Left cardiac atrium (tissue), 4 donors: ENCODE data around the gene SETX. TPM values are rescaled to one million over a fixed set of nuclear protein-coding genes. Genes with fewer than 3 reads are reported as not detected.
"Not testable (repeated sequence)": the region's sequence is repeated elsewhere in the genome, so short reads cannot be mapped to it uniquely, and the experiment has no call there.

Source experiments
- ATAC-seq, 2 donors: fragments of 200-7000 bp; cut with Tn5 transposase; one replicate each; pipeline ENCODE4 v1.9.1; 2020; ENCODE audit warnings: mild to moderate bottlenecking in 2 of 2, moderate library complexity in 2 of 2
- DNase-seq: peaks from one replicate; pipeline ENCODE4 v3.0.0-alpha.2; 2020
- intact Hi-C, 2 donors: fragments of 100-400 bp; cut with DNase I; formaldehyde crosslinking; loops; one replicate each; pipeline versions ENCODE4 v1.14.1 to v1.15.1; 2022 to 2023
- long read RNA-seq: library from polyadenylated mRNA; unstranded; transcript quantifications from one replicate; pipeline ENCODE4 v2.0.0, GENCODE V29; 2021
- total RNA-seq, 2 donors: library from RNA; stranded (reverse); fragmentation: NEBNext Ultra II Directional; extraction: Animal tissue kit (Norgen Biotek cat#: 25700); gene quantifications; one replicate each; pipeline ENCODE4 v1.2.1, GENCODE V29; 2021
- donor health status: DM: no; HTN: yes; CAD: no.
- donor health status: DM: no; HTN: yes; CAD: no; lungs with severe emphysema.
- donor health status: DM: yes; HTN: yes; CAD: no.
- donor health status: Dilated cardiomyopathy.

SETX gene, protein sequence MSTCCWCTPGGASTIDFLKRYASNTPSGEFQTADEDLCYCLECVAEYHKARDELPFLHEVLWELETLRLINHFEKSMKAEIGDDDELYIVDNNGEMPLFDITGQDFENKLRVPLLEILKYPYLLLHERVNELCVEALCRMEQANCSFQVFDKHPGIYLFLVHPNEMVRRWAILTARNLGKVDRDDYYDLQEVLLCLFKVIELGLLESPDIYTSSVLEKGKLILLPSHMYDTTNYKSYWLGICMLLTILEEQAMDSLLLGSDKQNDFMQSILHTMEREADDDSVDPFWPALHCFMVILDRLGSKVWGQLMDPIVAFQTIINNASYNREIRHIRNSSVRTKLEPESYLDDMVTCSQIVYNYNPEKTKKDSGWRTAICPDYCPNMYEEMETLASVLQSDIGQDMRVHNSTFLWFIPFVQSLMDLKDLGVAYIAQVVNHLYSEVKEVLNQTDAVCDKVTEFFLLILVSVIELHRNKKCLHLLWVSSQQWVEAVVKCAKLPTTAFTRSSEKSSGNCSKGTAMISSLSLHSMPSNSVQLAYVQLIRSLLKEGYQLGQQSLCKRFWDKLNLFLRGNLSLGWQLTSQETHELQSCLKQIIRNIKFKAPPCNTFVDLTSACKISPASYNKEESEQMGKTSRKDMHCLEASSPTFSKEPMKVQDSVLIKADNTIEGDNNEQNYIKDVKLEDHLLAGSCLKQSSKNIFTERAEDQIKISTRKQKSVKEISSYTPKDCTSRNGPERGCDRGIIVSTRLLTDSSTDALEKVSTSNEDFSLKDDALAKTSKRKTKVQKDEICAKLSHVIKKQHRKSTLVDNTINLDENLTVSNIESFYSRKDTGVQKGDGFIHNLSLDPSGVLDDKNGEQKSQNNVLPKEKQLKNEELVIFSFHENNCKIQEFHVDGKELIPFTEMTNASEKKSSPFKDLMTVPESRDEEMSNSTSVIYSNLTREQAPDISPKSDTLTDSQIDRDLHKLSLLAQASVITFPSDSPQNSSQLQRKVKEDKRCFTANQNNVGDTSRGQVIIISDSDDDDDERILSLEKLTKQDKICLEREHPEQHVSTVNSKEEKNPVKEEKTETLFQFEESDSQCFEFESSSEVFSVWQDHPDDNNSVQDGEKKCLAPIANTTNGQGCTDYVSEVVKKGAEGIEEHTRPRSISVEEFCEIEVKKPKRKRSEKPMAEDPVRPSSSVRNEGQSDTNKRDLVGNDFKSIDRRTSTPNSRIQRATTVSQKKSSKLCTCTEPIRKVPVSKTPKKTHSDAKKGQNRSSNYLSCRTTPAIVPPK (N-terminal part only)
- 10 to 100 TPM; 25.7 to 32.8 TPM for total RNA-seq
- long read RNA-seq, partial matches to known transcripts: 12 of 21 reads
- long read RNA-seq, other reads (novel, unspliced or antisense): 9 of 21 reads

DNA sequence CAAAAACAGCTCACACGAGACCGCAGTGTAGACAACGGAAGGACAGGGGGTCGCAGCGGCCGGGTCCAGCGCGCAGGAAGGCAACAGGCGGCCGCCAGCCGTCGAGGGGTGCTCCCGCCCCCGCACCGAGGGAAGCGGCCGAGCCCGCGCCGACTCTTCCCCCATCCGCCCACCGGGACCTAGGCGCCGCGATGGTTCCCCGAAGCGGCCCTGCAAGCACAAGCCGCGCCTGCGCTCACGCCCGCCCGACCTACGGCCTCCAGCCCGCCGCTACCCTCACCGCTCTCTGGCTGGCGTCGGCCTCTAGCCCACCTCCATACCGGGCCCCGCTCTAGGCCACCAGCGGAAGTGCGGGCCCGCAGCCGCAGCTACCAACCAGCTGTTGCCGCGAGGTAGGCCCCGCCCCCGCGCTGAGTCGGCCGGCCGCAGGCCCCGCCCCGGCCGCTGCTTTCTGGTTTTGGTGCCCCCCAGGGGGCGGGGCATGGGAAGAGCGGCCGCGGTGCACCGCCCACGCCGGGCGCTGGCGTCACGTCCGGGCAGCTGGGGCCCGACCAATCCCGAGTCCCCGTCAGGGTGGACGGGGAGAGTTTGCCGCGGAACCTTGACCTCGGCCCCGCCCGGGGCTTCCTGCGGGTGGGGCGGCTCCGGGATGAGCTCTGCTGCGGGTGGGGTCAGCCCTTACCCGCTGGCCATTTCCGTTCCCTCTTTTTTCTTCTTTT, at the start of gene SETX:
Gene SETX (minus strand): TSS at position 350 of the 719 bp plus-strand sequence. CDS start 5,558 bp downstream, outside the sequence.
- ATAC-seq (peak; percentile 98), DNase-seq (peak; percentile 98)
- intact Hi-C loops: no loop called here

DNA sequence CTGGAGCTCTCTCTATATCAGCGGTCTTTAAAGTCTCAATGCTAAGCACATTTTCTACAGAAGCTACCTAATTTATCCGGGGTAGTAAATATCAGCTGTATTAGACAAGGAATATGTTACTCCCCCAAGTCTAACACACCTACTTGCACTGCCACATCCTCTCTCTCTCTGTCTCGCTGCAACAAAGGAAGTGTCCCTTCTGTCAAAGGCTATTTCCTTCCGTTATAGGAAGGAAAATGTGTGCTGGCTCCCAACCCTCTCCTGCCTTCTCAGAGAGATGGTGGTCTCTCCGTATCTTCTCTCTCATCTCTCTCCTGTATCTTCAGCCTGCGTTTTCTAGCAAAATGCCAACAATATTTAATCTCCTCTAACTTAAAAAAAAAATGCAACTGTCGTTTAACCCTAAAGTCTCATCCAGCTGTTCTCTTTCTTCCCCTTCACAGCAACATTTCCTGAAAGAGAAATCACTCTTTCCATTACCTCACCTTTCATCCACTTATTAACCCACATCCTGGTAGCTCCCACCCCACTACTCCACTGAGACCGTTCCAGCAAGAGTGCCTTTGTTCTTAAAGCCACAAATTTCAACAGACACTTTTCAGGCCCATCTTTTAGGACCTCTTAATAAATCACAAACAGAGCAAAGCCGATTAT, 49.6 kb upstream of the SETX start:
- DNase-seq: no peak
- ATAC-seq: no peak

DNA sequence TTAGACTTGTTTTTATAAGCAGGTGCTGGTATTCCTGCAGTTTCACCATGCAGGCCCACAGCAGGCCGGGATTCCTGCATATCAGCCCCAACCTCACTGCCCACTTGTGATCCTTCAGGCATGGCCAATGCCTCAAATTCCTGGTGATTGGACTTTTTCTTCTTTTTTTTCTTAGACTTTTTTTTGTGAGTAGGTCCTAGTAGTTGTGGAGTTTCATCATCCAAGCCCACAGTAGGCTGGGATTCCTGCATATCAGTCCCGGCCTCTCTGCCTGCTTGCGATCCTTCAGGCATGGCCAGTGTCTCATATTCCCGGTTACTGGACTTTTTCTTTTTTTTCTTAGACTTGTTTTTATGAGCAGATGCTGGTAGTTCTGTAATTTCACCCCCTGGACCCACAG, 47.0 kb upstream of the SETX start:
- intact Hi-C loops: loop anchor here in 1 of 2 donors (2.0 kb wide), 1 partner anchor 51 kb away; no protein-coding TSS in a partner anchor
- DNase-seq (no peak), ATAC-seq (no peak)

More for the DNA sequence above, 49.6 kb upstream of the SETX start:
- intact Hi-C loops: no loop called here

- no peak for DNase-seq
- ATAC-seq: no peak
- intact Hi-C loops: no loop called here
These were observed 40.8 kb upstream of the SETX start for GRCh38 chr9:132395560-132395959.

DNA sequence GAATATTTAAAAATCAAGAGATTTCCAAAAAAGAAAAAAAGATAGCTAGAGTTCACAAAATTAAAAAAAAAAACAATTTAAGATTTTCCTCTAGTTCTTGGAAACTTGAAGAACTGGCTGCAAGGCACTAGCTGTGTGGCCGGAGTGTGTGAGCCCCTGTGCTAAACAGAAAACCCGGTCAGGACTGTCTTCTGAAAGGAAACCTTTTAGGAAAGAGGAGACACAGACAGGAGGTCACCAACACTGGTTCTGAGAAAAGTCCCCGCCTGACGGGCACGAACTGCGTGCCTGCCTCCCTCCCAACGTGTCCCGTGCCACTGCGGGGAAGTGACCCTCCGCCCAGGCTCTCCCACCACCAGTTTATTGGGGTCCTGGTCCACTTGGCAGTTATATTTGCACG, 36.7 kb upstream of the SETX start:
- no peak for ATAC-seq
- intact Hi-C loops: no loop called here

DNA sequence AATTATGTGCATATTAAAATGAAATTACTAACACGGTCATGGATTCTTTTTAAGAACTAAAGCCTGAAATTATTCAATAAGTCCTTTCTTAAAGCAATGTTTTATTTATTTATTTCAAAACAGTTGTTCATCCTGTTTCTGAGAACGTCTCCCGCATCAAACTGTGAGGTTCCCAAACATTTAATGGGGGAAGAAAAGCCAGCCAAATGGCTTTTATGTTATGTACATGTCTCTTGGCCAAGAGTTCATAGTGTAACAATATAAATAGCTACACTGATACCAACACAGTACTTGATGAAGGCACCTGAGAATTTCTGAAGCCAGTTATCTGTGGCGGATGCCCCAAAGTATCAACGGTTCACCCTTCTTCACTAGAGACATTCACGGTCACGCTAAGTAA, 36.2 kb upstream of the SETX start:
- intact Hi-C loops: no loop called here
- ATAC-seq (no peak), DNase-seq (no peak)

More for the DNA sequence above, 36.7 kb upstream of the SETX start:
- DNase-seq: no peak

DNA sequence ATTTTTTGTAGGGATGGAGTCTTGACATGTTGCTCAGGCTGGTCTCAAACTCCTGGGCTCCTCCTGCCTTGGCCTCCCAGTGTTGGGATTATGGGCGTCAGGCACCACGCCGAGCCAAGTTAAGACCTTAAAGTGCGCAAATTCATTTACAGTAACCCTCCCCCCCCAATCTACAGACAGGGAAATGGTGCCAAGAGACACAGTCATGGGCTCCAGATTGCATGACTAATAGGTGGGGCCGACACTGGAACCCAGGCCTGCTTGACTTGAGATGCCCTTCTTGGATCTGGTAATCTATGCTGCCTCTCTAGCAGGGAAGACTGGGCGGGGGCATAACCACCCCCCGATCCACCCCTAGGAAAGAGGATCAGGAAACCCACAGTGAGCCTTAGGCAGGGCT, 32.3 kb upstream of the SETX start:
- no peak for ATAC-seq
- intact Hi-C loops: no loop called here
- no peak for DNase-seq

DNA sequence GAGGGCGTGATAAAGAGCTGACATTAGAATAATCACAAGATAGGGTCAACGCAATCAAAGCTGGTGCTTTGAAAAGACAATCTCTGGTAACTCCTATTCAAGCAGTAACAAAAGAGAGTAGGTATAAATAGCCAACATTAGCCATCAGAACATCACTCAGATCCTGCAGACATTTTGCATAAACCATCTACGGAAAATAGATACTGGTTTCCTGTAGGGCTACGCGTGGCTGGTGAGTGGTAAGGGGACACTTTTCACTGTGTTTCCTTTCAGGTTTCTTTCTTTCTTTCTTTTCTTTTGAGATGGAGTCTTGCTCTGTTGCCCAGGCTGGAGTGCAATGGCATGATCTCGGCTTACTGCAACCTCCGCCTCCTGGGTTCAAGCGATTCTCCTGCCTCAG, 29.6 kb upstream of the SETX start:
- ATAC-seq (no peak), DNase-seq (no peak)
- intact Hi-C loops: no loop called here

- no peak for ATAC-seq
- no peak for DNase-seq
- intact Hi-C loops: no loop called here
These were observed 28.7 kb upstream of the SETX start for GRCh38 chr9:132383462-132383883.

GRCh38 chr9:132381966-132382541, 27.3 kb upstream of the SETX start:
- intact Hi-C loops: no loop called here
- ATAC-seq (no peak), DNase-seq (no peak)

DNA sequence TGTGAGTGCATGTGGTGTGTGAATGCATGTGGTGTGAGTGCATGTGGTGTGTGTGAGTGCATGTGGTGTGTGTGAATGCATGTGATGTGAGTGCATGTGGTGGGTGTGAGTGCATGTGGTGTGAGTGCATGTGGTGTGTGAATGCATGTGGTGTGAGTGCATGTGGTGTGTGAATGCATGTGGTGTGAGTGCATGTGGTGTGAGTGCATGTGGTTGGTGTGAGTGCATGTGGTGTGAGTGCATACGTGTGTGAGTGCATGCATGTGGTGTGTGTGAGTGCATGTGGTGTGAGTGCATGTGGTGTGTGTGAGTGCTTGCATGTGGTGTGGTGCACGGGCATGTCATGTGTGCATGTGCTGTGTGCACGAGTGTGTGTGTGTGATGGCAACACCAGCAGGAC, 23.6 kb upstream of the SETX start:
- intact Hi-C loops, DNase-seq, ATAC-seq: not testable (repeated sequence)

DNA sequence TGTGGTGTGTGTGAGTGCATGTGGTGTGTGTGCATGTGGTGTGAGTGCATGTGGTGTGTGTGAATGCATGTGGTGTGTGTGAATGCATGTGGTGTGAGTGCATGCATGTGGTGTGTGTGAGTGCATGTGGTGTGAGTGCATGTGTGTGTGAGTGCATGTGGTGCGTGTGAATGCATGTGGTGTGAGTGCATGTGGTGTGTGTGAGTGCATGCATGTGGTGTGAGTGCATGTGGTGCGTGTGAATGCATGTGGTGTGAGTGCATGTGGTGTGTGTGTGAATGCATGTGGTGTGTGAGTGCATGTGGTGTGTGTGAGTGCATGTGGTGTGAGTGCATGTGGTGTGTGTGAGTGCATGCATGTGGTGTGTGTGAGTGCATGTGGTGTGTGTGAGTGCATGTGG, 23.0 kb upstream of the SETX start:
- intact Hi-C loops, ATAC-seq, DNase-seq: not testable (repeated sequence)

GRCh38 chr9:132372177-132373095, 17.6 kb upstream of the SETX start:
- DNase-seq: peak; percentile 70
- ATAC-seq: peak; percentile 93 to 95
- intact Hi-C loops: no loop called here

DNA sequence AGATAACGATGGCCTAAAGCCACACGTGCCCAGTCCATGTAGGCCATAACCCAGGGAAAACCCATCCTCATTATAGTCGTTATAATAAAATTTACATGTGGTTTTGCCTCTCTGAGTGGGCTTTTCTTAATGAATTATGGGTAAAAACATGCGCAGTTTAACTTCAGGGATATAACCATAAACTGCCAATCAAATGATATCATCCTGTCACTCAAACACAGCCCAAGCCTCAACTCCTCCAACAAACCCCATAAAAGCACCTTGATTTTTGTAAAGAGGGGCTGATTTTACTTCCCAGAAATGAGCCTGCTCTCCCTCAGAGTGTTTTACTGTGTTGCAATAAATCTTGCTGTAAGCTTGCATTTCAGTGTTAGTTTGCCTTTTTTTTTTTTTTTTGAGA, 15.8 kb upstream of the SETX start:
- DNase-seq (no peak), ATAC-seq (no peak)
- intact Hi-C loops: no loop called here

- intact Hi-C loops: no loop called here
- ATAC-seq (no peak), DNase-seq (no peak)
These were observed 14.6 kb upstream of the SETX start for GRCh38 chr9:132369421-132369820.

DNA sequence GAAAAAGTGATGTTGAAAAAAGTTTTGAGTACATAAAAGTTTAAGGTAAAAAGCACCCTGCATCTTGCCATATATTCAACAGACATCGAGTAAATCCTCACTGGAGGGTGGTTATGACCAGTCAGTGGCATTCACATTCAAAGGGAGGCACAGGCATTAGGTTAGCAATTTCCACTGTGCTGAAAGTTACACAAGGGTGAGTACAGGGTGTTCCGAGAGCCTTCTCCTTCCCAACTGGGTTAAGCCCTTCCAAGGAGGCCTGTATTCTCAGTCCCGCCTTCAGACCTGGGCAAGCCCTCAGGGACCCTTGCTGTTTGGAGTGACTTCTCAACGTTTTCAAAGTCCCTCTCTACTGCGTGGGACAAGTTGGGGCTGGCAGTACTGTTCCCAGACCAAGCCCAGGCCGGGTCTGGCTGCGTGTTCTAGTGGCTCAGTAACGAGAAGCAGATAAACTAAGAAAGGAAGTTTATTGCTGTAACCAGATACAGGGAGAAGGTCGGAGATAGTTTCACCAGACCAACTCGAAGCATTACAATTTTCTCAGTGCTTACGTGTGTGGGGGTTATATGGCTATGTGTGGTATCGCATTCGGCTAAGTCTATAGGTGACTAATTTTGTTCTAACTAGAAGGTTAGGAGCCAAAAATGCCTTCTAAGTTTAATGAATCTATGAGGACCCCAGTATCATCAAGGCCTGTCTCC, 13.0 kb upstream of the SETX start:
- intact Hi-C loops: no loop called here
- DNase-seq (no peak), ATAC-seq (no peak)
